GM21529 (cell line): Measurements from ENCODE around the gene FUT6.
"Not testable (repeated sequence)": the region's sequence is repeated elsewhere in the genome, so short reads cannot be mapped to it uniquely, and the experiment has no call there.

Experiments
- ATAC-seq: cut with Tn5 transposase; IDR thresholded peaks from one replicate; pipeline ENCODE4 v1.9.1; 2021; ENCODE audit not compliant: unreplicated experiment

FUT6 gene, protein sequence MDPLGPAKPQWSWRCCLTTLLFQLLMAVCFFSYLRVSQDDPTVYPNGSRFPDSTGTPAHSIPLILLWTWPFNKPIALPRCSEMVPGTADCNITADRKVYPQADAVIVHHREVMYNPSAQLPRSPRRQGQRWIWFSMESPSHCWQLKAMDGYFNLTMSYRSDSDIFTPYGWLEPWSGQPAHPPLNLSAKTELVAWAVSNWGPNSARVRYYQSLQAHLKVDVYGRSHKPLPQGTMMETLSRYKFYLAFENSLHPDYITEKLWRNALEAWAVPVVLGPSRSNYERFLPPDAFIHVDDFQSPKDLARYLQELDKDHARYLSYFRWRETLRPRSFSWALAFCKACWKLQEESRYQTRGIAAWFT

DNA sequence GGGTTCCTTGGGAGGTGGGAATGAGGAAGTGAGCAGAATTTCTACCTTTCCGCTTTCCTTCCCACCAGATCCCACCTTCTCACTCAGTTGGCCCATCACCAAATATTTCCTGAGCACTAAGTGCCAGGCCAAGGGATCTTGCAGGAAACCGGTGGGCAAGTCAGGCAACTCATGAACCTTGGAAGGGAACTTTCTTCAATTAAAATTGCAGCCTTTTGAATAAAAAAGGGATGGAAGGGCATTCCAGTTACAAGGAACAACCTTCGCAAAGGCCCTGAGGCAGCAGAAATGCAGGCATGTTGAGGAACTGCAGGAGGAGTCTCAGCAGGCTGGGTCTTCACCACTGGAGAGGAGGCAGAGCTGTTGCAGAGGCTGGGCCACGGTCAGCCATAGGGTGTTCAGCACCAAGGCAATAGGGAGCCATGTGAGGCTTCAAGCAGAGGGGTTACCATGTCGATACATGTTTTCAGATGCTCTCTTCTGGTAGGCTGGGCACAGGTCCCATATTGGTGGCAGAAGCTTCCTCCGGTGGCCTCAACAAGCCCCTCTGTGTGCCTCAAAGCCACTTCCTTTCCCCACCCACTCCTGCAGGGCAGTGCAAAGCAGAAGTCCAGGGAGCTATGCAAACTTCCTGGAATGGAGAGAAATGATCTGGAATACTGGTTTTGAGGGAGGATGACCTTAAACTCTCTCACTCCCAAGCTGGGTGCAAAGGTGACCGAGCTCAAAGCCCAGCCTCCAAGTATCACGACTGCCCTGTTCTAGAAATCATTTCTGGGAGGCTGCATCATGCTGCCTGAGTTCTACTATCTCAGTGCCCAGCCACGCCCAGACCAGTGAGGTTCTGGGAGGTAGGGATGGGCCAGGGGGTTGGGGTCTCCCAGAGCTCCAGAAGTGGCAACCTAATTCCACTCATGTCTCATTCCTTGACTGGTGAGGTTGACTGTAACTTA, at the start of gene FUT6:
TSS of gene FUT6 (minus strand) at position 638 of the 953 bp plus-strand sequence. CDS start 7,135 bp downstream, outside the sequence.
- no peak for ATAC-seq

DNA sequence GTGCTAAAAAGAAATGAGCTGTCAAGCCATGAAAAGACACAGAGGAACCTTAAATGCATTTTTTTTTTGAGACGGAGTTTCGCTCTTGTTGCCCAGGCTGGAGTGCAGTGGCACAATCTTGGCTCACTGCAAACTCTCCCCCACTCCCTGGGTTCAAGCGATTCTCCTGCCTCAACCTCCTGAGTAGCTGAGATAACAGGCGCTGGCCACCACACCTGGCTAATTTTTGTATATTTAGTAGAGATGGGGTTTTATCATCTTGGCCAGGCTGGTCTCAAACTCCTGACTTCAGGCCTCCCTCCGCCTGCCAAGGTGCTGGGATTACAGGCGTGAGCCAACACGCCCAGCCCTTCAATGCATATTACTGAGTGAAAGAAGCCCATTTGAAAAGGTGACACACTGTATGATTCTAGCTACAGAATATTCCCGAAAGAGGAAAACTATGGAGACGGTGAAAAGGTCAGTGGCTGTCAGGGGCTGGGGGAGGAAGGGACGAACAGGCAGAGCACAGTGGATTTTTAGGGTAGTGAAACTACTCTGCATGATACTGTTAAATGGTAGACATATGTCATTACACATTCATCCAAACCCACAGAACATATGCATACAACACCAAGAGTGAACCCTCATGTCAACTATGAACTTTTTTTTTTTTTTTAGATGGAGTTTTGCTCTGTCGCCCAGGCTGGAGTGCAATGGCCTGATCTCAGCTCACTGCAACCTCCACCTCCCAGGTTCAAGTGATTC, 44.7 kb upstream of the FUT6 start:
- not testable (repeated sequence) for ATAC-seq

DNA sequence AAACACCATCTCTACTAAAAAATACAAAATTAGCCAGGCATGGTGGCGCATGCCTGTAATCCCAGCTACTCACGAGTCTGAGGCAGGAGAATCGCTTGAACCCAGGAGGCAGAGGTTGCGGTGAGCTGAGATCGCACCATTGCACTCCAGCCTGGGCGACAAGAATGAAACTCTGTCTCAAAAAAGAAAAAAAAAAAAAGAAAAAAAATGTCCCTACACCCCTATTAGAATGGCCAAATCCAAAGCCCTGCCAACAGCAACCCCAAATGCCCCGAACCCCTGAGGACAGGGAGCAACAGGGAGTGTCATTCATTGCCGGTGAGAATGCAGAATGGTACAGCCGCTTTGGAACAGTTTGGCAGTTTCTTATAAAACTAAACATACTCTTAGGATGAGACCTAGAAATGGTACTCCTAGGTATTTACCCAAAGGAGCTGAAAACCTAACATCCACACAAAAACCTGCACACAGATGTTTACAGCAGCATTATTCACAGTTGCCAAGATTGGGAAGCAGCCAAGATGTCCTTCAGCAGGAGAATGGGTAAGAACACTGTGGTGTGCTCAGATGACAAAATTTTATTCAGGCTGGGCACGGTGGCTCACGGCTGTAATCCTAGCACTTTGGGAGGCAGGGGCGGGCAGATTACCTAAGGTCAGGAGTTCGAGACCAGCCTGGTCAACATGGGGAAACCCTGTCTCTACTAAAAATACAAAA, 43.8 kb upstream of the FUT6 start:
- ATAC-seq = not testable (repeated sequence)

DNA sequence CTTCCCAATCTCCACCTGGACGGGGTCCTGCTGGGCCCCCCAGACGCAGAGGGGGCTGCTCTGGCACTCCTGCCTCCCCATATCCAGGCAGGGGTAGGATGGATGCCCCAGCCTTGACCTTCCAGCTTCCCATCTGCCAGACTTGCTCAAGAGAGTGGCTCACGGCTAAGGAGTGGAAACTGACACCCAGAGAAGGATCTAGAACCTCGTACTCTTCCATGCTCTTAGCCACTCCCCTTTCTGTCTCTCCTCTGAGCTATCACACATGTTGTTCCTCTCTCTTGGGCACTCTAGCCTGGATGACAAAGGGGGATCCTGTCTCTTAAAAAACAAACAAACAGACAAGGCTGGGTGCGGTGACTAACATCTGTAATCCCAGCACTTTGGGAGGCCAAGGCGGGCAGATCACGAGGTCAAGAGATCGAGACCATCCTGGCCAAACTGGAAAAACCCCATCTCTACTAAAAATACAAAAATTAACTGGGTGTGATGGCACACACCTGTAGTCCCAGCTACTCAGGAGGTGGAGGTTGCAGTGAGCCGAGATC, 43.0 kb upstream of the FUT6 start:
- no peak for ATAC-seq

DNA sequence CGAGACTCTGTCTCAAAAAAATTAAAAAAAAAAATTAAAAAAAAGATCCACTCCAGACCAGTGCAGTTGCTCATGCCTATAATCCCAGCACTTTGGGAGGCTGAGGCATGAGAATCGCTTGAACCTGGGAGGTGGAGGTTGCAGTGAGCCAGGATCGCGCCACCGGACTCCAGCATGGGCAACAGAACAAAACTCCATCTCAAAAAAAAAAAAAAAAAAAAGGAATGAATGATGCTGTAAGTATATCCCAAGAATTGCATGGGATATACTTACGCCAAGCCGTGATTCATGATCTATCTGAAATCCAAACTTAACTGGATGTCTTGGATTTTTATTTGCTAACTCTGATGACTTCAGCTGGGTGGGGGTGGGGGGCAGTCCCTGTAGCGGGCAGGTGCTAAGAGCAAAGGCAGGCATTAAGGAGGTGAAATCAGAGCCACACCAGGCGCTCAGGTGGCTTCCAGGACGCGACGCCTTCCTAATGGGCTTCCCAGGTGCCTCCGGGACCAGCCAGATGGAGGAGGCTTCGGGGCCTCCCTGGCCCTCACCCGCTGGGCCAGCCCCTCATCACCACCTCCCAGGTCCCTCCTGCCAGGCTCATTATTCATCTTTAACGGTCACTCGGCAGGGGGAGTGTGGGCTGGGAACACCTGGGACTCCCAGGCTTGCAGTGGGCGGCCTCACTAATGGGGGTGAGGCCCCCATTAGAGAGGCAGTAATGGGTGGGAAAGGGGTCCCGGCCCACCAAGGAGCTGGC, 42.2 kb upstream of the FUT6 start:
- no peak for ATAC-seq

DNA sequence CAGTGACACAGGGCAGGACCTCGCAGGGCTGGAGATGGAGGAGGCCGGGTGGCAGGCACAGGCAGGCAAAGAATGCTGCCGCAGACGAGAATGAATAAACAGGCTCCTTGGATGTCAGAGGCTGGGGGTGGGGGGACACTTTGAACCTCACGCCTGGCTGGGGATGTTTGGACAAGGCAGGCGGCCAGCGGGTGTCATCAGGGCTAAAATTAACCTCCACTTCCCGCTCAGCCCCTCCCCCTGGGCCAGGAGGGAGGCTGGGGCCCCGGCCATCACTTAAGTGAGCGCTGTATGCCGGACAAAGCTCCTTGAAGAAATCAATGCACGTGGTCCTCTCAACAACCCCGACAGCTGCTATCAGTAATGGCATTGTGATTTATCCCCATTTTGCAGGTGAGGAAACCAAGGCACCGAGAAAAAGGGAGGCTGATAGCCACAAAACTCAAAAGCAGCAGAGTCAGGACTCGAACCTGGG, 41.1 kb upstream of the FUT6 start:
- ATAC-seq = no peak

DNA sequence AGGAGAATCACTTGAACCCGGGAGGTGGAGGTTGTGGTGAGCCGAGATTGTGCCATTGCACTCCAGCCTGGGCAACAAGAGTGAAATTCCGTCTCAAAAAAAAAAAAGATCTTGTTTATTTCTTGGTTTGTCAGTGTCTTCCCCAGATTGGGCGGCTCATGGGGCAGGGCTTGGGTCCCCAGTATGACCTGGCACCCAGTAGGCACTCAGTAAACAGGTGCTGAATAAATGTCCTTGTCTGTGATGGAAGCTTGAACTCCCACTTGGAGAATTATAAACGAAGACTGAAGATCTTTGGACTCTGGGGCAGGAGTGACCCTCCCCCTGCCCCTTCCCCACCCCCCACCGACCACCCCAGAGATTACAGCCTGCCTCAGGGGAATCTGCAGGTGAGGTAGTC, 40.7 kb upstream of the FUT6 start:
- no peak for ATAC-seq

DNA sequence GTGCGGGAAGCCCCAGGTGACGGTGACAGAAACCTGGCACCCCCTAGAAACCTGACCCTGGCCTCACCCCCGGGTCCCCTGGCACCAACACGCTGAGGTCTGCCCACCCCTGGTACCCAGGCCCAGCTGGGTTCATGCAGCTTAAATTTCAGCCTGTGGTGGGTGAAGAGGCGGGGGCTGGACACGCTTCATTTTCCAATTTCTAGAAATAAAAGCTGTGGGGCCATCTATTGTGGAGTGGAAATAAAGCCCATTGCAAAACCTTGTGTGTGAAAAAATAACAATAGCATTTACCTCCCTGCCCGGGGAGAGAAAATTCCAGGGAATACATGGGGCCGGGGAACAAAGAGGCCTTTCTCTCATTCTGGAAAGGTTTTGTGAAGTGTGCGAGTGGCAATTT, 38.4 kb upstream of the FUT6 start:
- ATAC-seq = no peak

DNA sequence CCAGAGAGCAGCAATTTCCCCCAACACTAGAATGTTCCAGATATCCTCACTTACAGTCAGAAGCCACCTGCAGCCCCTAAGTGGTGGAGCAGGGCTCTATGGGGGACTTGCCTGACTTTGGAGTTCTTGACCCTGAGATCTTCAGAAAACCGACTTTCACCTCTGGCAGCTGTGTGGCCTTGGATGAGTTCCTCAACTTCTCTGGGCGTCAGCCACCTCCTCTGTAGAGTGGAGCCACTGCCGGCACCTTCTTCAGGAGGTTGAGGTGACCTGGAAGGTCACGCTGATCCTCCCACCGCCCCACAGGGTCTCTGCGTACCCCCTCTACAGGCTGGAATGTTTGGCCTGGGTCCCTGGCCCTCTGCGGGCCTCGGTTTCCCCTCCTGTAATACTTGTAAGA, 37.9 kb upstream of the FUT6 start:
- no peak for ATAC-seq

DNA sequence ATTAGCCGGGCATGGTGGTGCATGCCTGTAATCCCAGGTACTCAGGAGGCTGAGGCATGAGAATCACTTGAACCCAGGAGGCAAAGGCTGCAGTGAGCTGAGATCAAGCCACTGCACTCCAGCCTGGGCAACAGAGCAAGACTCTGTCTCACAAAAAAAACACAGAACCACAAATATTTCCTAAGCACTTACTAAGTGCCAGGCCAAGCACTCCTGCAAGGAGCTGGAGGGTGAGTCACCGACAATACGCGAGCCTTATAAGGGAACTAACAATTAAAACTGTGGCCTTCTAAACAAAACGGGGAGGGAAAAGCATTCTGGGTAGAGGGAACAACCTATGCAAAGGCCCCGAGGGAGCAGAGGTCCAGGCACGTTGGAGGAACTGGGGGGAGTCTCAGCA, 35.0 kb upstream of the FUT6 start:
- ATAC-seq = not testable (repeated sequence)

DNA sequence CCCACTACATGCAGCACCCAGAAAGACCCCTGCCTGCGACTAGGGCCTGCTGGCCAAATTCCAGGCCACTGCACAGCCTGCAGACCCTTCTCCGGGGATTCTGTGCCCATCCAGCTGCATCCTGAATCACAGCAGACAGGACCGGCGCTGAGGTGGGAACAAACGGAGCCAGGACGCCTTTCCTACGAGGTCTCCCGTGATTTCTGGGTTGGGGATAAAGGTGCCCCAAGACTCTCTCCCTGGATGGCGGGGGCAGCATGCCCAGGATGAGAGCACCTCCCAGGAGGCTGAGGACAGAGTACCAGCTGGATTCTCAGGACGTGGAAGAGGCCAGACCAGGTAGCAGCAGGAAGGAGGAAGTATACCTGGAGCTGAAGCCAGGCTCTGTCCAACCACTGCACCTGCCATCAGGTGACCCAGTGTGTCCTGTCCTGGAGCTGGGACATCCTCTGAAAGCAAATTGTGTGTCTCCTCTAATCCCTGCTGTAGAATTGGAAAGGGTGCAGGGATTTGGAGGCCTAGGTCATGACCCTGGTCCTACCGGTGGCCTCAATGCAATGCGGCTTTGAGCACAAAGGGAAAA, 34.2 kb upstream of the FUT6 start:
- ATAC-seq = no peak

DNA sequence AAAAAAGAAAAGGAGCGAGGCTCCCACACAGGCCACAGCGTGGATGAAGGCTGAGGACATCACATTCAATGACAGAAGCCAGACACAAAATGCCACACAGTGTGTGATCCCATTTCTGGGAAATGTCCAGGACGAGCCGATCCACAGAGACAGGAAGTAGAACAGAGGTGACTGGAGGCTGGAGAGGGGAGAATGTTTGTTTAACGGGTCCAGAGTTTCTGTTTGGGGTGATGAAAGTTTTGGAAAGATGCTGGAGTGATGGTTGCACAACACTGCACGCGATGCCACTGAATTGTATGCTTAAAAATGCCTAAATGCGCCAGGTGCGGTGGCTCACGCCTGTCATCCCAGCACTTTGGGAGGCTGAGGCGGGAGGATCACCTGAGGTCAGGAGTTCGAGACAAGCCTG, 31.5 kb upstream of the FUT6 start:
- no peak for ATAC-seq

DNA sequence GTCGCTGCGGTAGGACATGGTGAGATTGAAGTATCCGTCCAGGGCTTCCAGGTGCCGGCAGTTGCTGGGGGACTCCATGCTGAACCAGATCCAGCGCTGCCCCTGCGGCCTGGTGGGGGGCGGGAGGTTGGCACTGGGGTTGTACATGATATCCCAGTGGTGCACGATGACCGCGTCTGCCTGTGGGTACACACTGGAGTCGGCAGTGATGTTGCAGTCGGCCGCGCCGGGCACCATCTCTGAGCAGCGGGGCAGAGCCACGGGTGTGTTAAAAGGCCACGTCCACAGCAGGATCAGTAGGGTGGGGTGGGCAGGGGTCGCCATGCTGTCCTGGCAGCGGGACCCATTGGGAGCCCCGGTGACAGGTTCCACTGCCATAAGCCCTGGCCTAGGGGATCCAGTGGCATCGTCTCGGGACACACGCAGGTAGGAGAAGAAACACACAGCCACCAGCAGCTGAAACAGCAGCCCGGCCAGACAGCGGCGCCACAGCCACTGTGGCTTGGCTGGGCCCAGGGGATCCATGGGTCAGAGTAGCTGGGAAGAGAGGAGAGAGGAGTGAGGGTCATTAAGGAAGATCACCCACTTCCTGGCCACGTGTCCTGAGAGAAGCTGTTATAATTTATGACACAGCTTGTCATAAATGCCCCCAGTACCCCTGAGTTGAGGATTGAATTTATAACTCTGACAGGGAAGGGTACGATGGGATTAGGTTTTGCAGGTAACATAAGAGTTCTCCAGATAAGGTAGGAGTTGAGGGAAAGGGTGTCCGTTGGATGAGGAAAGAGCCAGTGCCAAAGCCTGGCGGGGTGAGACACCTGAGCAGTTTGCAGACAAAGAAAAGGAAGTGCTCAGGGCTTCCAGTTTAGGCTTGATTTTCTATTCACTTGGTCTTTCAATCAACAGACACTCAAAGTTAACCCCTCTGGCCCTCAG, 28.0 kb upstream of the FUT6 start:
- ATAC-seq = no peak

DNA sequence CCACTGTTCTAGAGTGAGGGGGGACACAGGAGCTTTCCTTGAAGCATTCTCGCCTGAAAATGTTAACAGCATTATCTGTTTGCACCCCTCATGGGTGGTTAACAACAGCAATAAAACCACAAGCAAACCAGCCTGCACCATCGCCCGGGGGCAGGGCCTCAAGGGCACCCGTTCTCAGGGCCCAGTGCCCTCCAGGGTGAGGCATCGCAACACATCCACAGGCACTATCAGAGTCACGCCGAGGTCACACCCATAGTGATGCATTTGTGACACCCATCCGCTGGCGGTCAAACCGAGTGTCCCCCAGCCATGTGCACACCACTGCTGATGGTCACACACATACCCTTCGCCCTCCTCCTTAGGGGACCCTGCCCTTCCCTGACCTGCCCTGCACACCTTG, 26.3 kb upstream of the FUT6 start:
- no peak for ATAC-seq

DNA sequence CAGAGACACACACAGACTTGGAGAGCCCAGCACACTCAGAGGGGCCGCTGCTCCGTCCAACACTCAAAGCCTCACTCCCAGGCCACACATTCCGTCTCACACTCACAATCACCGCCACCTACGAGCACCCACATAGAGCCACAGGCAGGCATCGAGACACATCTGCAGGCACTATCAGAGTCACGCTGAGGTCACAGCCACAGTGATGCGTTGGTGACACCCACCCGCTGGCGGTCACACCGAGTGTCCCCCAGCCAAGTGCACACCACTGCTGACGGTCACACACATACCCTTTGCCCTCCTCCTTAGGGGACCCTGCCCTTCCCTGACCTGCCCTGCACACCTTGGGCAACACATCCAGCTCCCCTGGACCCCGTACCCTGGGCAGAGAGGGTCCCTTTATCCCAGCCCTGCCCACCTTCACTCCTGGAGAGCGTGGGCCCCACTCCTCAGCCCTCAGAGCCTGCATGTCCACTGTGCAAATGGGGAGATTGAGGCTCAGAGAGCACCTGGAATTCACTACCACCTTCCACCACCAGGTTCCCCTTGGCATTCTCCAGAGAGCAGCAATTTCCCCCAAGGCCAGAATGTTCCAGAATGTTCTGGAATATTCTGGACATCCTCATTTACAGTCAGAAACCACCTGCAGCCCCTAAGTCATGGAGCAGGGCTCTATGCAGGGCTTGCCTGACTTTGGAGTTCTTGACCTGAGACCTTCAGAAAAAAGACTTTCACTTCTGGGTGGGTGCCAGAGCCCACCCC, 25.4 kb upstream of the FUT6 start:
- ATAC-seq = no peak

DNA sequence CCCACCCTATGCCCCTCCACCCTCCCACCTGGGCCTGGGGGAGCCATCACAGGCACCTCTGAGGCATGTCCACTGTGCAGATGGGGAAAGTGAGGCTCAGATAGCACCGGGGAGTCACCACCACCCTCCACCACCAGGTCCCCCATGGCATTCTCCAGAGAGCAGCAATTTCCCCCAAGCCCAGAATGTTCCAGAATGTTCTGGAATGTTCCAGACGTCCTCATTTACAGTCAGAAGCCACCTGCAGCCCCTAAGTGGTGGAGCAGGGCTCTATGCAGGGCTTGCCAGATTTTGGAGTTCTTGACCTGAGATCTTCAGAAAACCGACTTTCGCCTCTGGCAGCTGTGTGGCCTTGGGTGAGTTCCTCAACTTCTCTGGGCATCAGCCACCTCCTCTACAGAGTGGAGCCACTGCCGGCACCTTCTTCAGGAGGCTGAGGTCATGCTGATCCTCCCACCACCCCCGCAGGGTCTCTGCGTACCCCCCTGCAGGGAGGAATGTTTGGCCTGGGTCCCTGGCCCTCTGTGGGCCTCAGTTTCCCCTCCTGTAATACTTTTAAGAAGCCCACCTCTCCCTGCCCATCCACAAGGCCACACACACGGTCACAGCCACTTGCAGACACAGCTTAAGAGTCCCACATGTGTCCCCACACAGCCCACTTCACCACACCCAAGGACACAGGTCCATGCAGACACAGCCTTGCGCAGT, 24.7 kb upstream of the FUT6 start:
- ATAC-seq = no peak
